ENCODE data around the gene OTOS.
A peak's percentile ranks its signal among the peaks of the same experiment; 100 is the strongest.

Gene OTOS

GRCh38 chr2:240167588-240167880 lies 27.1 kb upstream of the OTOS start:
- no peak for DNase-seq (ENCODE audit: low spot score)

DNA sequence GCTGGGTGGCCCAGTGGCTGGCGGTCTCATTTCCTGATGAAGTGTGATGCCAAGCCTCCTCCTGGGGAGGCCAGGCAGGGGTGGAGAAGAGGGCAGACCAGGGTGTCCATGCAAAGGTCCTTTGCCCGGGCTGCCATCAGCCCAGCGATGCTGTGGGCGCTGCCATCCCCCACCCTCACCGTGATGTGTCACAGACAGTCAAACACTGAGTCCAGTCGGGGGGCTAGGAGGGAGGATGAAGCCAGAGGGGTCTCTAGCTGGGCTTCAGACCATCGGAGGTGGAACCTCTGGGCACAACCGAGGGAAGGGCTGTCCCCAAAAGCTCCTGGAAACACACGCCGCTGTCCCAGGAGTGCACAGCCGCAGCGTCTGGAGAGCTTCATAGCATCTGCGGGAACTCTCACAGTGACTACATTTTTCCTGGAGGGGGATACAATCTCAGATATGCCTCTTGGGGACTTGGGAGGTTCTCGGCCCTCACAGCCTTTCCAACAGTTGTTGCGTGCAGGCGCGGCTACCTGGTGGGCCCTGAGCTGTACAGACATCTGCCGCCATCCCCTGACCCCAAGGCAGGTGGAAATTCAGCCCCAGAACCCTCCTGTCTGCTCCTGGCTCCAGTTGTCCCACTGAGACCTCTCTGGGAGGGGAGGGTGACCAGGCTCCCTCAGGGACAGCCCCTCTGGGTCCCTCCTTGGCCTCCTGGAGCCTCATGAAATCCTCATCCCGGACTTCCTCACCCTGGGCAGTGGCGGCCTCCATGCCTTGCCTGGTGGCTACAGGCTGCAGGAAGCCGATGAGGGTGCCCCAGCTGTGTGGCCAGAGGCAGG lies 26.5 kb upstream of the OTOS start:
- no peak for DNase-seq (ENCODE audit: low spot score)

- no peak for DNase-seq (ENCODE audit: low spot score)
Measured at GRCh38 chr2:240166191-240166590, 25.7 kb upstream of the OTOS start.

- DNase-seq (ENCODE audit: low spot score): no peak
Measured at GRCh38 chr2:240165661-240166060, 25.2 kb upstream of the OTOS start.

GRCh38 chr2:240165034-240165433 lies 24.6 kb upstream of the OTOS start:
- no peak for DNase-seq (ENCODE audit: low spot score)

DNA sequence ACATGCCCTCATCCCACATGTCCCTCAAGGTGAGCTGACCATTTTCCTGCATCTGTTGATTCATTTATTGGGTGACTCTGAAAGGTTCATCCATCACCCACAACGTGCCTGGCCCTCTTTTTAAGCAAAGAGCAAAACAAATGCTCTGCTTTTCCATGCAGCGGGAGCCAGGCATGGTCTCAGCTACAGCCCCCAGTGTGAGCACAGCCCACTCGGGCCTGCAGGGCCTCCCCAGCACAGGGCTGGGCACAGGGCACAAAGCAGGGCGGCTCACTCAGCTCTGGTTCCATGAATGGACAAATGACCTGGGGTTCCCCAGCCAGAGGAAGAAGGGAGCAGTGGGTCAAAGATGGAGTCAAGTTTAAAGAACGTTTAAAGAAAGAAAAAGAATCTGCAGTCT lies 24.1 kb upstream of the OTOS start:
- DNase-seq (ENCODE audit: low spot score): no peak

DNA sequence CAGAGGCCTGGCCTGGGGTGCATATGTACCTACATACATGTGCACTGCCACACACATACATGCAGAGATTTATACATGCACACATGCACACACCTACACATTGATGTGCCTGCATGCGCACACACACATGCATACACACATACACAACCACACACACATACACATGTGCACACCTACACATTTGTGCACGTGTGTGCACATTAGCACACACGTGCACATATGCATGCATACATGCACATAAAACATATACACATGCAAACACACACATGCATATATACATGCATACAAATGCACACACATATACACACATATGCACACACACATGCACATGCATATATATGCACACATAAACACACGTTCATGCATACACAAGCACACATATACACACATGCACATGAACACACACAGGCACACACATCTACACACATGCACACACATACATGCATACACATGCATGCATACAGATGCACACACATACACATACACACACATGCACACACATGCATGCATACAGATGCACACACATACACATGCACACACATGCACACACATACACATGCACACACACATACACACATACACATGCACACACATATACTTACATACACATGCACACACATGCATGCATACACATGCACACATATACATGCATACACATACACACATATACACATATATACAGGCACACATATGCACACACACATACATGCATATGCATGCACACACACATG lies 23.6 kb upstream of the OTOS start:
- no peak for DNase-seq (ENCODE audit: low spot score)

DNA sequence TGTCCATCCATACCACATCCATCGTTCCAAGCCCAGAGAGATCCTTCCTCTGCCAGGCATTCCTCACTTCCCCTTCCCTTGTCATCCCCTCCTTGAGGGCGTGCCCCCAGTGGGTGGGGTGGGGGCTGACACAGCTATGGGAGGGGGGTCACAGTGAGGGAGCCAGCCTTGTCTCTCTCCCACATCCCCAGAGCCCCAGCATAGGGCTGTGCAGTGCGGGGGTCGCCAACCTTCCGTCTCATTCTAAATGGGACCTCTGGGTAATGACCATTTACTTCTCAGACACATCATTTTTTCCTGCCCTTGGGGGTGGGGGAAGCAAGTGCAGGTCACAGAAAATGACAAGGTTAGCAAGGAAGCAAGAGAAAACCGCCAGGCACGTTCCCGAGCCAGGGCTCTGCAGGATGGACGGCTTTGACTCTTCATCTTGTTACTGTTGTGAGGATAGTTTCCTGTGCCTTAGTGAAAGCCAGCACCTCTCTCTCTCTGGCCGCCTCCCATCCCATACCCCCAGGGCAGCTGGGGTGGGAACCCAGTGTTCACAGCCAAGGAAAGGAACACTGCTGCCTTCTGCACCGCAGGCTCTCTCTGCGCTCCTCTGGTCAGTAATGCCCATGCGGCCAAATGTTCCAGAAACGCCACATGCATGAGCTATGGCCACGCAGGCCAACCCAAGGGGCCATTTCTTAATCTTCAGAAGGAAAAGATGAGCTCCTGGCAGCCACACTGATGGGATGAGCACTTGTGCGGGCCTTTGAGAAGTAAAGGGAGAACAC lies 22.7 kb upstream of the OTOS start:
- no peak for DNase-seq (ENCODE audit: low spot score)

DNA sequence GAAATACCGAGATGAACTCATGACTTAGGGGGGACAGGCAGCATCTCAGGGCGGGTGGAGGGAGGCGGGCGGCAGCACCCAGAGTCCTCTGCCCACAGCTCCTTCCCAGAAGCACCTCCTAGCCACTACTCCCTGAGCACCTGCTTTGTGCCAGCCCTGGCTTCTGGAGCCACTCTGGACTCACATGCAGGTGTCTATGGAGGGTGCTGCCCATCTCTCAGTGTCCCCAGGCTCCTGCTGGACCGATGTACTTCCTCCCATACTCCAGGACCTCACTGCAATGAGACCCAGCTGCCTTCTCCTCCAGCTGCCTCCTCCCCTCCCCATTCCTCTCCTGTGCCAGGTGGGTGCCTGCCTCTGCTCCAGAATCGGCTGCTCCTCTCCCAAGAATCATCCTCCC lies 22.1 kb upstream of the OTOS start:
- DNase-seq (ENCODE audit: low spot score): no peak

DNA sequence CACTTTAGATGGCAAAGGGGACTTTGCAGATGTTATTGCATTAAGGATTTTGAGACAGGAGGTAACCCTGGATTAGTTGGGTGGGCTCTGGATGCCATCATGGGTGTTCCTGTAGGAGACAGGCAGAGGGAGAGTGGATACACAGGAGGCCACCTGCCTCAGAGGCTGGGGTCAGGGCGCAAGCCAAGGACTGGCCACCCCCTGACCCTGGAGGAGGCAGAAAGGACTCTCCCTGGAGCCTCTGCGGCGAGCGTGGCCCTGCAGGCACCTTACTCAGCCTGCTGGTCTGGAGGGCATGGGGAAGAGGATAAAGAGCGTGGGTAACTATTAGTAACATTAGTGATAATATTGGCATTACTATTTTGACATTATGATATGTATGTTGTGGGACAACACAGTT lies 21.6 kb upstream of the OTOS start:
- no peak for DNase-seq (ENCODE audit: low spot score)

GRCh38 chr2:240161087-240161750 lies 20.8 kb upstream of the OTOS start:
- no peak for DNase-seq (ENCODE audit: low spot score)

- DNase-seq (ENCODE audit: low spot score): no peak
Measured at GRCh38 chr2:240160291-240161086, 20.0 kb upstream of the OTOS start.

DNA sequence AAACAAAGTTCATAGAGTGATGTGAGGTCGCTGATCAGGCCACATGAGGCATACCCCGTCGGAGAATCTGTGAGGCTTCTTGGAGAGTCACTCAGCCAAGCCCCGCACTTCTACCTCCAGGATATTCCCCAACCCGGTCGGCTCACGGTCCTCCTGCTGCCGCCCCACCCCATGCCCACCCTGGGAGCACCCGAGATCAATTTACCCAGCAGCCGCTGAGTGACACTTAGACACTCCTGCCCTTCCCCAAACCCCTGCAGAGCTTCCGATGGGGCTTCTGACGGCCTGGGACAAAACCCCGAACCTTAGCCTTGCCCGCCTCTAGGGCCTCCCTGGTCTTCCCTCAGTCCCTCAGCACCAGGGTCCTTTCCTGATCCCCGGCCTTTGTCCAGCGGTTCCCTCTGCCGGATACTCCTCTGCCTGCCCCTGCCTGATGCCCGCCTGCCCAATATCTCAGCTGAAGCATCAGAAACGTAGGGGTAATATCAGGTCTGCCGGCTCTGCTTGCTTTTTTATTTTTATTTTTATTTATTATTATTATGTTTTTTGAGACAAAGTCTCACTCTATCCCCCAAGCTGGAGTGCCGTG lies 18.9 kb upstream of the OTOS start:
- no peak for DNase-seq (ENCODE audit: low spot score)

DNA sequence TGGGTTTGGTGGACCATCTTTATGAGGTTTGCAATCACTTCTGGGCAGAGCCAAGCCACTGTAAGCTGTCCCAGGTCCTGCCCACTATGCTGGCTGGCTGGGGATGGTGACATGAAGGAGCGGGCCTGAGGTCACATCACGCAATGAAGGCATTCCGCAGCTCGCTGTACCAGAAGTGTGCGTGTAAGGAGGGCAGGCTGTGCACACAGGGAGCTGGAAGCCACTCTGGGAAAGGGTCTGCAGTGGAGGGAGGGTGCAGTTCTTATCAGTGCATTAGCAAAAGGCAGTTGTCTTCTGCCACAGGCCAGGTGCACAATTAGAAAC lies 16.7 kb upstream of the OTOS start:
- no peak for DNase-seq (ENCODE audit: low spot score)

GRCh38 chr2:240156435-240157146 lies 16.1 kb upstream of the OTOS start:
- DNase-seq (ENCODE audit: low spot score): no peak

- DNase-seq (ENCODE audit: low spot score): peak; percentile 24
Measured at GRCh38 chr2:240155745-240156390, 15.4 kb upstream of the OTOS start.

DNA sequence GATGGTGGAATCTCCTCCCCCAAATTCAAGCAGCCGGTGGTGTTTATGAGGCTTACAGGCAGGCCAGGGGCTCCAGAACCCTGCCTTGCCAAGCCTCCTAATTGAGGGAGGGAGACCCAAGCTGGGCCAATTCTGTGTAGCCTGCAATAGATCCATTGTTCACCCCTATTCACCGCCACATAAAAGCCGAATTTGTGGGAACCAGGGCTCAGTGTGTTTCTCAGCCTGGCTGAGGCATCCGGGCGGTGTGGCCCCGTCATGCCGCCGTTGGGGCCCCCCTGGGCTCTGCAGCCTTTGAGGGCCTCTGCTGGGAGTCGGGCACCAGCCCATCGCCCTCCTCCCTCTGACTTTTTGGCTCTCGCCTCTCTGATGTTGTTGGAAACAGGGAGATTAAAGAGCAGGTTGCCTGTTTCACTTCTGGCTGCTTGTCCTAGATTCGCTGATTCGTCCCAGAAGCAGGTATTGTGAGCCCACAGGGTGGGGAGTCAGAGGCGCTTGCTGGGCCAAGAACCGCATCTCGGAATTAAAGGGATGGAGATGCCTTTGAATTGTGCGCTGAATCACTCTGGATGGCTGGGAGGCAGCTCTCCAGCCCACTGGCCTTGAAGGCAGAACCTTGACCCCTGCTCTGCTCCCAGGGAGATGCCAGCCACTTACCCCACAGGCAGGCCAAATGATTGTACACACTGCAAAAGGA lies 14.7 kb upstream of the OTOS start:
- DNase-seq (ENCODE audit: low spot score): no peak

DNA sequence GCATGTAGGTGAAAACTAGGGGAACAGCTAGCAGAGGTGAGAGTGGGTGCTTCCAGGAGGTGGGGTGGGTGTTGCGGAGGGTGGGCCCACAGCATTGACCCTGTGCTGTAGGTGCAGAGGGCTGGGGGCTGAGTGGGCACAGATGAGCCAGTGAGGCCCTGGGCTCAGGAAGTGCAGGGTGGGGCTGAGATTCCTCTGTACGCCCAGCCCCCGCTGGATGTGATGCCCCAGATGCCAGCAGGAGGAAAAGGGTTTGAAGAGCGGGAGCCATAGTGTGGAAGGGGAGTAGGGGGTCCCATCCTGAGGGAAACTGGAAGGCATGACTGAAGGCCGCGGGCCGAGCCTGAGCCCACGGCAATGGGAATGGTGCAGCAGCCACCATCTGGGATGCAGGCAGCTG lies 14.1 kb upstream of the OTOS start:
- DNase-seq (ENCODE audit: low spot score): no peak

GRCh38 chr2:240153418-240153817 lies 13.0 kb upstream of the OTOS start:
- DNase-seq (ENCODE audit: low spot score): no peak
